ENCODE data around the gene COL5A3.
A peak's percentile ranks its signal among the peaks of the same experiment; 100 is the strongest.

The COL5A3 gene

GRCh38 chr19:9945319-9945966, 64.9 kb downstream of the COL5A3 start:
- in situ Hi-C loops (cut with HindIII; ENCODE audit: low sequenced_read_pairs): no loop called here
- DNase-seq (ENCODE audit: low read depth, low spot score): peak; percentile 99
- H3K4me3 ChIP-seq (ENCODE audit: low read depth, low read length): no peak overlapping the region
- TF ChIP-seq, protein P1, sequence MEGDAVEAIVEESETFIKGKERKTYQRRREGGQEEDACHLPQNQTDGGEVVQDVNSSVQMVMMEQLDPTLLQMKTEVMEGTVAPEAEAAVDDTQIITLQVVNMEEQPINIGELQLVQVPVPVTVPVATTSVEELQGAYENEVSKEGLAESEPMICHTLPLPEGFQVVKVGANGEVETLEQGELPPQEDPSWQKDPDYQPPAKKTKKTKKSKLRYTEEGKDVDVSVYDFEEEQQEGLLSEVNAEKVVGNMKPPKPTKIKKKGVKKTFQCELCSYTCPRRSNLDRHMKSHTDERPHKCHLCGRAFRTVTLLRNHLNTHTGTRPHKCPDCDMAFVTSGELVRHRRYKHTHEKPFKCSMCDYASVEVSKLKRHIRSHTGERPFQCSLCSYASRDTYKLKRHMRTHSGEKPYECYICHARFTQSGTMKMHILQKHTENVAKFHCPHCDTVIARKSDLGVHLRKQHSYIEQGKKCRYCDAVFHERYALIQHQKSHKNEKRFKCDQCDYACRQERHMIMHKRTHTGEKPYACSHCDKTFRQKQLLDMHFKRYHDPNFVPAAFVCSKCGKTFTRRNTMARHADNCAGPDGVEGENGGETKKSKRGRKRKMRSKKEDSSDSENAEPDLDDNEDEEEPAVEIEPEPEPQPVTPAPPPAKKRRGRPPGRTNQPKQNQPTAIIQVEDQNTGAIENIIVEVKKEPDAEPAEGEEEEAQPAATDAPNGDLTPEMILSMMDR (IDR thresholded peaks at IDR 0.05; ENCODE audit: low read depth, low read length): peak; percentile 17

DNA sequence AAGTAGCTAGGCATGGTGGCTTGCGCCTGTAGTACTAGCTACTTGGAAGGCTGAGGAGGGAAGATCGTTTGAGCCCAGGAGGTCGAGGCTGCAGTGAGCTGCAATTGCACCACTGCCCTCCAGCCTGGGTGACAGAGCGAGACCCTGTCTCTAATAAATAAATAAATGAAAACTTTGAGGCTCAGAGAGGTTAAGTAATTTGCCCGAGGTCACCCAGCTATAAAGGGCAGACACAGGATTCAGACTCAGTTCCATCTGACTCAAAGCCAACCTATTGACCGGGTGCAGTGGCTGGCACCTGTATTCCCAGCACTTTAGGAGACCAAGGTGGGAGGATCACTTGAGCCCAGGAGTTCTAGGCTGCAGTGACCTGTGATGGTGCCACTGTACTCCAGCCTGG, 66.6 kb downstream of the COL5A3 start:
- no peak for DNase-seq (ENCODE audit: low read depth, low spot score)
- no peak overlapping the region for H3K4me3 ChIP-seq (ENCODE audit: low read depth, low read length)
- TF ChIP-seq, protein P1 (IDR thresholded peaks at IDR 0.05; ENCODE audit: low read depth, low read length): no peak
- in situ Hi-C loops (cut with HindIII; ENCODE audit: low sequenced_read_pairs): no loop called here

DNA sequence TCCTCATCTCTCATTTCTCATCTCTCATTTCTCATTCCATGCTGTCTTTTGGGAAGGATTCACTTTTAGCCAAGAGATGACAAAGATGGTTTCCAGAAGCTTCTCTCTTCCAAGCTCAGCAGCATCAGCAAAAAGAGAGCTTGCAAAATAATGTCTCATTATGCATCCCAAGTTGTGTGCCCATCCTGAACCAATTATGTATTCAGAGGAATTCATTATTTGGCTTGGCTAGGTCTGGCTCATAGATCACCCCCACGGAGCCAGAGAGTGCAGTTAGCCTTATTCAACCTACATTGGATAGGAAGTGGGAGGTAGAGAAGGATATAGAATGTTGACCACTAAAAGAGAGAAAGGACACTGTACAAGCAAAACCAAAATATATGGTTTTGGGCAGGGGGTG, 68.6 kb downstream of the COL5A3 start:
- TF ChIP-seq, protein P1 (IDR thresholded peaks at IDR 0.05; ENCODE audit: low read depth, low read length): no peak
- in situ Hi-C loops (cut with HindIII; ENCODE audit: low sequenced_read_pairs): no loop called here
- DNase-seq (ENCODE audit: low read depth, low spot score): no peak
- H3K4me3 ChIP-seq (ENCODE audit: low read depth, low read length): no peak overlapping the region

DNA sequence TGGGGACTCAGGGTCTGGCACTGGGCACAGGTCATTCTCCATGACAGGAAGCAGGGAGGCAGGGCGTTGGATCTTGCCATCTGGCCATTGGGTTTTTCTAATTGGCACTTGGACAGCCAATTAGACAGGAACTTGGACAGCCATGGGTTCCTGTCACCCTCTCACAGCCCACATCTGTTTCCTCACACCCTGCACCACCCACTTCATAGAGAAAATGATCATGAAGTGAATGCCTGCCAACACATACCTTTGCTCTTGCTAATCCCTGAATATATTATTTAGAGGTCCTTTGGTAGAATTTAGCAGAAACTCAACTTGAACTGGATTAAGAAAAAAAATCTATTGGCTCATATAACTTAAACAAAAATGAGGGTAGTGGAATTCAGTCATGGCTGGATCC, 69.1 kb downstream of the COL5A3 start:
- DNase-seq (ENCODE audit: low read depth, low spot score): no peak
- TF ChIP-seq, protein P1 (IDR thresholded peaks at IDR 0.05; ENCODE audit: low read depth, low read length): no peak
- in situ Hi-C loops (cut with HindIII; ENCODE audit: low sequenced_read_pairs): no loop called here
- no peak overlapping the region for H3K4me3 ChIP-seq (ENCODE audit: low read depth, low read length)

DNA sequence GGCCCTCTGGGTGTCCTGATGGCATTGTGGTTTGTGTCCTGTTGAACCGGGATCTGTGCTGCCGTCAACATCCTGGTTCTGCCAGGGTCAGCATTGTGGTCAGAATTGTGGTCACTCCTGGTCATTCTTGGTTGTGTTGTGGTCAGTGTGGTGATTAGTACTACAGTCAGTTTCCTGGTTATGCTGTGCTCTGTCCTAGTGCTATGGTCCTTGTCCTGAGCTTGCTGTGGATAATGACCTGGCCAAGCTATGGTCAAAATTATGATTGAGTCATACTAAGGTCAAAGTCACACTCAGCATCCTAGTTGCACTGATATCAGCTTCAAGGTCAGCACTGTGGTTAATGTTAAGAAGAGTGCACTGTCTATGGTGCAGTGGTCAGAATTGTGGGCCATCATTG, 69.5 kb downstream of the COL5A3 start:
- TF ChIP-seq, protein P1 (IDR thresholded peaks at IDR 0.05; ENCODE audit: low read depth, low read length): no peak
- no peak for DNase-seq (ENCODE audit: low read depth, low spot score)
- no peak overlapping the region for H3K4me3 ChIP-seq (ENCODE audit: low read depth, low read length)
- in situ Hi-C loops (cut with HindIII; ENCODE audit: low sequenced_read_pairs): no loop called here

DNA sequence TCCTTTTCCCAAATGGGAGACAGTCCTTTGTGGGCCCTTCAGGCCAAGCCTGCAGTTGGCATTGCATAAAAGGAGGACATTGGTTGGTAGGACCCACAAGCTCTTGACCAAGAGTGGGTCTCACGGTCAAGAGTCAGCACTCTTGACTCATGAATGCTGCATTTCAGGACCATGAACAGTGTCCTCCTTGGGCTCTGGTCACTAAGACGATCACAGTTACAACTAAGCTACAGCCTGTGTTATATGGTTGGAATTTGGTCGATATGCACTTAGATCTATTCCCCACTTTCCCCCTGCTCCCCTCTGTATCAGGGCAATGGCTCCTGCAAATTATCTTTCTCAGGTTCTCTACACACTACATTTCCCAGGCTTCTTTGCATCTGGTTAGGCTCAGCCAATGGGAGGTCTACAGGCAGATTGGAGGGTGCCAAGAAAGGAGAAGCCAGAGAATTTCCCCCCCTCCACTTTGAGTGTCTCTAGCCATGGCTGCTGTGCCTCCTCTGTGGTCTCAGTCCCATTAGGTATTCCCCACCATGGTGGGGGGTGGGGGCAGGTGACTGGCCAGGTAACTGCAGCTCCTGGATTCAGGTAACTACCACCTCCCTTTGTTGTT, 70.9 kb downstream of the COL5A3 start:
- no peak overlapping the region for H3K4me3 ChIP-seq (ENCODE audit: low read depth, low read length)
- in situ Hi-C loops (cut with HindIII; ENCODE audit: low sequenced_read_pairs): no loop called here
- TF ChIP-seq, protein P1 (IDR thresholded peaks at IDR 0.05; ENCODE audit: low read depth, low read length): no peak
- DNase-seq (ENCODE audit: low read depth, low spot score): no peak

Data from astrocyte of the spinal cord (primary cell).